H1 (cell line): ENCODE results near the gene C12orf42. TPM values are rescaled to one million over a fixed set of nuclear protein-coding genes. Genes with fewer than 3 reads are reported as not detected.

Experiments used
- CEBPB ChIP-seq: IDR thresholded peaks from 2 replicates; pipeline ENCODE4 v1.6.1; 2012; ENCODE audit warnings: low read depth, low read length
- EGR1 ChIP-seq: IDR thresholded peaks from 2 replicates; pipeline ENCODE4 v1.6.1; 2011; ENCODE audit warnings: low read depth, low read length, borderline replicate concordance
- HDAC2 ChIP-seq, 2 experiments: fragments of 300-600 bp in 1 of 2; sonication (generic) in 1 of 2; IDR thresholded peaks; 2 replicates each; pipeline ENCODE4 v1.6.1; 2011 to 2012; ENCODE audit warnings: low read depth in 2 of 2, low read length in 2 of 2, mild to moderate bottlenecking in 2 of 2, moderate library complexity in 2 of 2, borderline replicate concordance in 1 of 2, inconsistent platforms in 1 of 2
- RFX5 ChIP-seq: IDR thresholded peaks from 2 replicates; pipeline ENCODE4 v1.6.1; 2011; ENCODE audit warnings: low read depth, low read length, improper control_type of control experiment, borderline replicate concordance
- RXRA ChIP-seq: IDR thresholded peaks from 2 replicates; pipeline ENCODE4 v1.6.1; 2011; ENCODE audit warnings: low read depth, mild to moderate bottlenecking, low read length, moderate library complexity; ENCODE audit not compliant: insufficient read depth
- SUZ12 ChIP-seq: fragments of 200-600 bp; sonication (generic); IDR thresholded peaks from 2 replicates; pipeline ENCODE4 v1.6.1; 2012; ENCODE audit warnings: mild to moderate bottlenecking, inconsistent platforms, low read length, moderate library complexity, mixed read lengths
- TAF1 ChIP-seq: IDR thresholded peaks from 2 replicates; pipeline ENCODE4 v1.6.1; 2011; ENCODE audit warnings: mild to moderate bottlenecking, low read depth, low read length
- TCF12 ChIP-seq: IDR thresholded peaks from 2 replicates; pipeline ENCODE4 v1.6.1; 2011; ENCODE audit warnings: low read depth, mild to moderate bottlenecking, low read length
- polyA plus RNA-seq, 7 experiments: library from polyadenylated mRNA; depleted of rRNA in 3 of 7; stranded (reverse) in 5 of 7; unstranded in 2 of 7; fragments of >200 nt in 5 of 7; fragments of 200-250 nt in 2 of 7; gene quantifications; 1 replicate in 5 of 7; 2 replicates in 1 of 7; 4 replicates in 1 of 7; pipeline versions ENCODE4 v1.2.1 to v1.2.3, GENCODE V29; 2011 to 2013; ENCODE audit warnings: missing spikeins in 2 of 7, mixed read lengths in 2 of 7
- total RNA-seq: library from RNA; stranded (reverse); fragmentation: NEBNext Ultra II Directional; extraction: Animal tissue kit (Norgen Biotek cat#: 25700); gene quantifications from 2 replicates; pipeline ENCODE4 v1.2.1, GENCODE V29; 2021
- TF ChIP-seq, protein P1 (sequence below): IDR thresholded peaks from 2 replicates; pipeline ENCODE4 v1.6.1; 2012; ENCODE audit warnings: low read length, inconsistent platforms

Gene C12orf42
- total and polyA plus RNA-seq, 2 of the 8 experiments (the other 6 are each of a cell fraction or from before 2014, with no cell fraction given): 0.05 TPM; not detected in 1

DNA sequence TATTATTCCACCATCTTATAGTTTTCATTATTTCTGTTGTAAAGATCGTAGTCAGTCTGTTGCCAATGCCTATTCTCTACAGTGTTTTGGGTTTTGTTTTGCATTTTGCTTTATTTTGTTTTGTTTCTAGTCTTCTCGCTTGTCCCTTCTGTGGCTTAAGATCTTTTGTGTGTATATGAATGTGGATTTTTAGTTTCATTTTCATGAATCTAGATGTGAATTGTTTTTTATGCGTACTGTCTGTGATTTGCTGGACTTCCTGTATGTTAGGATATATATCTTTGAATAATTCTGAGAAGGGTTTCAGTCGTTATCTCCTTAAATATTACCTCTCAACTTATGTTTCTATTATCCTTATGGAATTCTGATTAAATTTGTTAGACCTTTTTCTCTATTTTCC is 13.4 kb downstream of the C12orf42 start (continued):
- TF ChIP-seq, protein P1, sequence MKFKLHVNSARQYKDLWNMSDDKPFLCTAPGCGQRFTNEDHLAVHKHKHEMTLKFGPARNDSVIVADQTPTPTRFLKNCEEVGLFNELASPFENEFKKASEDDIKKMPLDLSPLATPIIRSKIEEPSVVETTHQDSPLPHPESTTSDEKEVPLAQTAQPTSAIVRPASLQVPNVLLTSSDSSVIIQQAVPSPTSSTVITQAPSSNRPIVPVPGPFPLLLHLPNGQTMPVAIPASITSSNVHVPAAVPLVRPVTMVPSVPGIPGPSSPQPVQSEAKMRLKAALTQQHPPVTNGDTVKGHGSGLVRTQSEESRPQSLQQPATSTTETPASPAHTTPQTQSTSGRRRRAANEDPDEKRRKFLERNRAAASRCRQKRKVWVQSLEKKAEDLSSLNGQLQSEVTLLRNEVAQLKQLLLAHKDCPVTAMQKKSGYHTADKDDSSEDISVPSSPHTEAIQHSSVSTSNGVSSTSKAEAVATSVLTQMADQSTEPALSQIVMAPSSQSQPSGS: no peak
- TF ChIP-seq HDAC2 (IDR thresholded peaks at IDR 0.05; ENCODE audit: borderline replicate concordance in 1 of 2, low read depth in 2 of 2, low read length in 2 of 2): no peak
- no peak for TF ChIP-seq SUZ12
- TF ChIP-seq TAF1: no peak
- TF ChIP-seq EGR1: no peak
- no peak for TF ChIP-seq RXRA
- TF ChIP-seq CEBPB: no peak
- TF ChIP-seq RFX5: no peak
- no peak for TF ChIP-seq TCF12
